Retinal pigment epithelial cell (primary cell): Measurements from ENCODE around the gene CROCC.

Source experiments
- DNase-seq: peaks from one replicate; pipeline ENCODE4 v3.0.0-alpha.2; 2010; ENCODE audit warnings: low read depth
- H3K4me3 ChIP-seq: 2 replicates; pipeline ENCODE4 v1.5.1; 2011; ENCODE audit warnings: mild to moderate bottlenecking, low read length, control low read depth, moderate library complexity
- CTCF ChIP-seq: conservative IDR thresholded peaks from 2 replicates; pipeline ENCODE4 v1.5.1; 2011; ENCODE audit warnings: low read depth, low read length, control low read depth, inconsistent platforms

The CROCC gene

GRCh38 chr1:17008208-17008855, 86.6 kb downstream of the CROCC start:
- no peak for TF ChIP-seq CTCF
- DNase-seq, result no peak
- no peak overlapping the region for H3K4me3 ChIP-seq

GRCh38 chr1:17009706-17010105, 88.0 kb downstream of the CROCC start:
- no peak for TF ChIP-seq CTCF
- DNase-seq, result no peak
- no peak overlapping the region for H3K4me3 ChIP-seq

- no peak for TF ChIP-seq CTCF
- DNase-seq, result no peak
- H3K4me3 ChIP-seq, result peak overlapping the region; percentile 65
Measured at GRCh38 chr1:17011092-17011438, 89.3 kb downstream of the CROCC start.

- DNase-seq, result no peak
- no peak for TF ChIP-seq CTCF
- H3K4me3 ChIP-seq, result peak within 1 kb of the TSS; percentile 65
Measured at GRCh38 chr1:17011439-17012307, 89.9 kb downstream of the CROCC start, which contains the start of gene ATP13A2. ATP13A2 (minus strand) TSS chr1:17011928; CDS start chr1:17011738, 190 bp downstream.

GRCh38 chr1:17012775-17013490, 91.2 kb downstream of the CROCC start:
- TF ChIP-seq CTCF, result no peak
- H3K4me3 ChIP-seq, result no peak overlapping the region
- DNase-seq, result no peak

GRCh38 chr1:17013491-17014320, 92.0 kb downstream of the CROCC start:
- DNase-seq, result no peak
- H3K4me3 ChIP-seq, result no peak overlapping the region
- TF ChIP-seq CTCF, result no peak
